Measurements from ENCODE around the gene CA12. TPM values are rescaled to one million over a fixed set of nuclear protein-coding genes. Genes with fewer than 3 reads are reported as not detected.

CA12 gene
- total RNA-seq, 2 experiments from 2014 or later = not detected

GRCh38 chr15:63277038-63277892 is 104.4 kb downstream of the CA12 start, which contains the start of gene APH1B:
Gene APH1B, plus strand, starts transcription at chr15:63277605. Its CDS starts 19 bp downstream, at chr15:63277624.
- H3K36me3 ChIP-seq (ENCODE audit: insufficient read depth, low read length) = no peaks in the 10 kb centered on the region
- ATAC-seq (ENCODE audit: poor library complexity) = peak; percentile 88
- peaks cover 25% of the 10 kb centered on the region for H3K4me1 ChIP-seq (ENCODE audit: insufficient read depth, low read length)
- ChIA-PET CTCF (interaction anchor here (0.9 to 1.8 kb wide), 7 partner anchors 12 to 229 kb away, joined by 3 to 5 read pairs (median 4); no protein-coding TSS in a partner anchor), POLR2A (interaction anchor here (0.5 to 6.1 kb wide), 12 partner anchors 10 to 323 kb away, joined by 3 to 48 read pairs (median 4); partner anchors contain the start of genes RAB8B and RPS27L)
- Mint-ChIP-seq H3K4me1 (ENCODE audit: low read depth) (peaks cover 48% of the 10 kb centered on the region), H3K4me3 (peak within 1 kb of the TSS; percentile 91), H3K36me3 (ENCODE audit: low read depth) (peaks cover 9% of the 10 kb centered on the region), H3K27ac (peak within 1 kb of the TSS; percentile 82), H3K9me3 (no peaks in the 10 kb centered on the region), H3K27me3 (no peaks in the 10 kb centered on the region)
- no peaks in the 10 kb centered on the region for H3K9me3 ChIP-seq (ENCODE audit: control insufficient read depth in 1 of 2, insufficient read depth in 1 of 2, low read length in 2 of 2)
- DNase-seq = peak; percentile 61 to 94 (median 79)
- intact Hi-C loops (cut with DNase I, micrococcal nuclease) = loop anchor here (1.0 to 10.0 kb wide), 7 partner anchors 65 to 818 kb away; partner anchors contain the start of genes CIAO2A (in 1 of the 2), RPS27L (in 1 of the 2), SNX1 (in 1 of the 2) and TPM1 (in 1 of the 2)
- H3K4me3 ChIP-seq (ENCODE audit: low read length) = peak within 1 kb of the TSS; percentile 86
- H3K27ac ChIP-seq (ENCODE audit: low read depth in 1 of 2, low read length in 2 of 2) = peak within 1 kb of the TSS; percentile 71 to 80
- TF ChIP-seq, protein P1, sequence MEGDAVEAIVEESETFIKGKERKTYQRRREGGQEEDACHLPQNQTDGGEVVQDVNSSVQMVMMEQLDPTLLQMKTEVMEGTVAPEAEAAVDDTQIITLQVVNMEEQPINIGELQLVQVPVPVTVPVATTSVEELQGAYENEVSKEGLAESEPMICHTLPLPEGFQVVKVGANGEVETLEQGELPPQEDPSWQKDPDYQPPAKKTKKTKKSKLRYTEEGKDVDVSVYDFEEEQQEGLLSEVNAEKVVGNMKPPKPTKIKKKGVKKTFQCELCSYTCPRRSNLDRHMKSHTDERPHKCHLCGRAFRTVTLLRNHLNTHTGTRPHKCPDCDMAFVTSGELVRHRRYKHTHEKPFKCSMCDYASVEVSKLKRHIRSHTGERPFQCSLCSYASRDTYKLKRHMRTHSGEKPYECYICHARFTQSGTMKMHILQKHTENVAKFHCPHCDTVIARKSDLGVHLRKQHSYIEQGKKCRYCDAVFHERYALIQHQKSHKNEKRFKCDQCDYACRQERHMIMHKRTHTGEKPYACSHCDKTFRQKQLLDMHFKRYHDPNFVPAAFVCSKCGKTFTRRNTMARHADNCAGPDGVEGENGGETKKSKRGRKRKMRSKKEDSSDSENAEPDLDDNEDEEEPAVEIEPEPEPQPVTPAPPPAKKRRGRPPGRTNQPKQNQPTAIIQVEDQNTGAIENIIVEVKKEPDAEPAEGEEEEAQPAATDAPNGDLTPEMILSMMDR (IDR thresholded peaks at IDR 0.05) = no peak
- no peaks in the 10 kb centered on the region for H3K27me3 ChIP-seq (ENCODE audit: control insufficient read depth in 1 of 2, insufficient read depth in 2 of 2, low read length in 2 of 2)

GRCh38 chr15:63276342-63277037 is 105.2 kb downstream of the CA12 start:
- peaks cover 48% of the 10 kb centered on the region for H3K4me1 Mint-ChIP-seq (ENCODE audit: low read depth)

More at GRCh38 chr15:63276342-63277037, 105.2 kb downstream of the CA12 start:
- H3K4me3 ChIP-seq (ENCODE audit: low read length) = peak overlapping the region; percentile 86
- H3K36me3 ChIP-seq (ENCODE audit: insufficient read depth, low read length) = no peaks in the 10 kb centered on the region
- no peaks in the 10 kb centered on the region for H3K9me3 Mint-ChIP-seq
- no peaks in the 10 kb centered on the region for H3K9me3 ChIP-seq (ENCODE audit: control insufficient read depth in 1 of 2, insufficient read depth in 1 of 2, low read length in 2 of 2)
- H3K27me3 ChIP-seq (ENCODE audit: control insufficient read depth in 1 of 2, insufficient read depth in 2 of 2, low read length in 2 of 2) = no peaks in the 10 kb centered on the region
- TF ChIP-seq, protein P1 (IDR thresholded peaks at IDR 0.05) = no peak
- POLR2A ChIA-PET = interaction anchor here (0.6 to 6.1 kb wide), 8 partner anchors 31 to 324 kb away, joined by 3 to 48 read pairs (median 4); partner anchors contain the start of genes RAB8B and USP3
- no peaks in the 10 kb centered on the region for H3K27me3 Mint-ChIP-seq
- CTCF ChIA-PET = interaction anchor here (0.9 to 1.1 kb wide), 4 partner anchors 32 to 190 kb away, joined by 3 to 4 read pairs (median 4); no protein-coding TSS in a partner anchor
- DNase-seq (no peak), ATAC-seq (ENCODE audit: poor library complexity) (no peak)
- H3K36me3 Mint-ChIP-seq (ENCODE audit: low read depth) = peaks cover 9% of the 10 kb centered on the region
- intact Hi-C loops (cut with DNase I, micrococcal nuclease) = loop anchor here (1.0 to 10.0 kb wide), 7 partner anchors 64 to 818 kb away; partner anchors contain the start of genes CIAO2A (in 1 of the 2), RPS27L (in 1 of the 2), SNX1 (in 1 of the 2) and TPM1 (in 1 of the 2)
- peak overlapping the region; percentile 50 for H3K27ac Mint-ChIP-seq
- peak overlapping the region; percentile 84 for H3K4me3 Mint-ChIP-seq
- peaks cover 25% of the 10 kb centered on the region for H3K4me1 ChIP-seq (ENCODE audit: insufficient read depth, low read length)
- peak overlapping the region; percentile 47 to 71 for H3K27ac ChIP-seq (ENCODE audit: low read depth in 1 of 2, low read length in 2 of 2)
